Caco-2 (cell line): ENCODE measurements around the gene INHBC. TPM values are rescaled to one million over a fixed set of nuclear protein-coding genes. Genes with fewer than 3 reads are reported as not detected.

Experiments used
- BruUV-seq: library from RNA; stranded (reverse); fragments of 400-500 nt; replicated peaks from 2 replicates; lab custom pipeline; 2021; lab: Mats Ljungman, UMichigan
- CTCF ChIA-PET: fragments of 300-600 bp; sonication (Branson Sonifier 250); formaldehyde crosslinking; loops from one replicate; lab custom pipeline; 2022; ENCODE audit warnings: antibody characterized with exemption; lab: Charles Lee
- POLR2A ChIA-PET: fragments of 300-600 bp; sonication (Branson Sonifier 250); formaldehyde crosslinking; loops from one replicate; lab custom pipeline; 2022; ENCODE audit warnings: antibody characterized with exemption; lab: Charles Lee
- DNase-seq, 2 experiments: peaks; one replicate each; pipeline versions ENCODE4 v3.0.0 to v3.0.0-alpha.2; 2020 to 2022
- H3K27me3 ChIP-seq: replicated peaks from 2 replicates; pipeline ENCODE4 v1.6.0; 2011; ENCODE audit warnings: low read length; ENCODE audit not compliant: control insufficient read depth, insufficient read depth
- H3K36me3 ChIP-seq: 2 replicates; pipeline ENCODE4 v1.5.1; 2011; ENCODE audit warnings: low read length; ENCODE audit not compliant: control insufficient read depth, insufficient read depth
- H3K4me1 ChIP-seq: fragments of 250-450 bp; sonication (Bioruptor Pico); 2 replicates; pipeline ENCODE4 v1.5.1; 2020; ENCODE audit warnings: mild to moderate bottlenecking
- H3K4me3 ChIP-seq: 2 replicates; pipeline ENCODE4 v1.5.1; 2011; ENCODE audit warnings: low read depth, mild to moderate bottlenecking, control low read depth, low read length
- H3K9me3 ChIP-seq: fragments of 250-450 bp; sonication (Bioruptor Pico); 2 replicates; pipeline ENCODE4 v1.5.1; 2020; ENCODE audit warnings: mild to moderate bottlenecking, moderate library complexity
- H3K27ac Mint-ChIP-seq: one replicate; pipeline ENCODE4 v1.8.0; 2022; ENCODE audit warnings: mixed read lengths; ENCODE audit not compliant: unreplicated experiment
- H3K27me3 Mint-ChIP-seq: one replicate; pipeline ENCODE4 v1.8.0; 2022; ENCODE audit warnings: mixed read lengths; ENCODE audit not compliant: insufficient read depth, unreplicated experiment
- H3K36me3 Mint-ChIP-seq: one replicate; pipeline ENCODE4 v1.8.0; 2022; ENCODE audit warnings: mild to moderate bottlenecking, mixed read lengths; ENCODE audit not compliant: insufficient read depth, unreplicated experiment
- H3K4me1 Mint-ChIP-seq: one replicate; pipeline ENCODE4 v1.8.0; 2022; ENCODE audit warnings: low read depth, mixed read lengths; ENCODE audit not compliant: unreplicated experiment
- H3K4me3 Mint-ChIP-seq: one replicate; pipeline ENCODE4 v1.8.0; 2022; ENCODE audit warnings: mild to moderate bottlenecking, moderate library complexity, mixed read lengths; ENCODE audit not compliant: unreplicated experiment
- H3K9me3 Mint-ChIP-seq: one replicate; pipeline ENCODE4 v1.8.0; 2022; ENCODE audit warnings: mixed read lengths; ENCODE audit not compliant: unreplicated experiment
- CTCF ChIP-seq, 2 experiments: fragments of 200-600 bp in 1 of 2; IDR thresholded peaks; 1 replicate in 1 of 2; 2 replicates in 1 of 2; pipeline versions ENCODE4 v1.5.1 to v1.8.0; 2011 to 2022; ENCODE audit warnings: antibody characterized with exemption in 1 of 2, control low read depth in 1 of 2, inconsistent platforms in 1 of 2, low read depth in 1 of 2, low read length in 1 of 2, mild to moderate bottlenecking in 1 of 2, moderate library complexity in 1 of 2; ENCODE audit not compliant: insufficient read depth in 1 of 2, severe bottlenecking in 1 of 2, unreplicated experiment in 1 of 2
- intact Hi-C: fragments of 100-400 bp; cut with micrococcal nuclease; formaldehyde crosslinking; loops from one replicate; pipeline ENCODE4 v1.10.0; 2022; ENCODE audit not compliant: unreplicated experiment
- total RNA-seq: library from RNA; stranded (reverse); gene quantifications from 2 replicates; pipeline ENCODE4 v1.2.3, GENCODE V29; 2022

INHBC gene
- total RNA-seq, 1 experiment from 2014 or later, result not detected

GRCh38 chr12:57470286-57470969 is 35.8 kb downstream of the INHBC start:
- H3K4me1 Mint-ChIP-seq, result no peaks in the 10 kb centered on the region
- Histone ChIP-seq H3K36me3 (no peaks in the 10 kb centered on the region), H3K9me3 (no peaks in the 10 kb centered on the region), H3K4me1 (no peaks in the 10 kb centered on the region), H3K27me3 (no peaks in the 10 kb centered on the region; the same call in 1 of the 2 replicates), H3K4me3 (no peak overlapping the region)
- POLR2A ChIA-PET, result no interaction called here
- H3K27ac Mint-ChIP-seq, result no peak overlapping the region
- intact Hi-C loops, result no loop called here
- H3K27me3 Mint-ChIP-seq, result peaks cover 20% of the 10 kb centered on the region
- H3K4me3 Mint-ChIP-seq, result no peak overlapping the region
- DNase-seq, result no peak
- H3K9me3 Mint-ChIP-seq, result no peaks in the 10 kb centered on the region
- no peaks in the 10 kb centered on the region for H3K36me3 Mint-ChIP-seq
- no peak for TF ChIP-seq CTCF (IDR thresholded peaks at IDR 0.05; ENCODE audit: insufficient read depth in 1 of 2, low read depth in 1 of 2, low read length in 1 of 2, severe bottlenecking in 1 of 2, unreplicated experiment in 1 of 2)
- BruUV-seq, result no TSS peak
- CTCF ChIA-PET, result interaction anchor here (0.6 to 1.4 kb wide), 2 partner anchors 12 to 15 kb away, joined by 3 read pairs; partner anchors contain the start of gene INHBE

- ChIA-PET POLR2A (no interaction called here), CTCF (interaction anchor here (0.6 to 1.4 kb wide), 2 partner anchors 12 to 16 kb away, joined by 3 read pairs; partner anchors contain the start of gene INHBE)
- no peak overlapping the region for H3K27ac Mint-ChIP-seq
- TF ChIP-seq CTCF (IDR thresholded peaks at IDR 0.05; ENCODE audit: insufficient read depth in 1 of 2, low read depth in 1 of 2, low read length in 1 of 2, severe bottlenecking in 1 of 2, unreplicated experiment in 1 of 2), result no peak
- no peaks in the 10 kb centered on the region for H3K36me3 Mint-ChIP-seq
- BruUV-seq, result no TSS peak
- H3K27me3 Mint-ChIP-seq, result peaks cover 16% of the 10 kb centered on the region
- Histone ChIP-seq H3K9me3 (no peaks in the 10 kb centered on the region), H3K27me3 (no peaks in the 10 kb centered on the region; the same call in 1 of the 2 replicates), H3K4me3 (no peak overlapping the region), H3K36me3 (no peaks in the 10 kb centered on the region), H3K4me1 (no peaks in the 10 kb centered on the region)
- no peak for DNase-seq
- intact Hi-C loops, result no loop called here
- no peaks in the 10 kb centered on the region for H3K4me1 Mint-ChIP-seq
- no peak overlapping the region for H3K4me3 Mint-ChIP-seq
- H3K9me3 Mint-ChIP-seq, result no peaks in the 10 kb centered on the region
These were observed 36.5 kb downstream of the INHBC start for GRCh38 chr12:57470970-57471656.

GRCh38 chr12:57471661-57472060 is 37.1 kb downstream of the INHBC start:
- DNase-seq, result no peak
- H3K9me3 Mint-ChIP-seq, result no peaks in the 10 kb centered on the region
- no peak for TF ChIP-seq CTCF (IDR thresholded peaks at IDR 0.05; ENCODE audit: insufficient read depth in 1 of 2, low read depth in 1 of 2, low read length in 1 of 2, severe bottlenecking in 1 of 2, unreplicated experiment in 1 of 2)
- peaks cover 16% of the 10 kb centered on the region for H3K27me3 Mint-ChIP-seq
- no peaks in the 10 kb centered on the region for H3K36me3 Mint-ChIP-seq
- H3K4me1 ChIP-seq, result no peaks in the 10 kb centered on the region
- H3K27ac Mint-ChIP-seq, result no peak overlapping the region
- H3K4me1 Mint-ChIP-seq, result no peaks in the 10 kb centered on the region
- no peaks in the 10 kb centered on the region for H3K36me3 ChIP-seq
- no peaks in the 10 kb centered on the region; the same call in 1 of the 2 replicates for H3K27me3 ChIP-seq
- ChIA-PET CTCF (no interaction called here), POLR2A (no interaction called here)
- no peak overlapping the region for H3K4me3 Mint-ChIP-seq
- no TSS peak for BruUV-seq
- intact Hi-C loops, result no loop called here
- no peaks in the 10 kb centered on the region for H3K9me3 ChIP-seq
- no peak overlapping the region for H3K4me3 ChIP-seq
